ENCODE measurements around the gene NXPE4.

Gene NXPE4

DNA sequence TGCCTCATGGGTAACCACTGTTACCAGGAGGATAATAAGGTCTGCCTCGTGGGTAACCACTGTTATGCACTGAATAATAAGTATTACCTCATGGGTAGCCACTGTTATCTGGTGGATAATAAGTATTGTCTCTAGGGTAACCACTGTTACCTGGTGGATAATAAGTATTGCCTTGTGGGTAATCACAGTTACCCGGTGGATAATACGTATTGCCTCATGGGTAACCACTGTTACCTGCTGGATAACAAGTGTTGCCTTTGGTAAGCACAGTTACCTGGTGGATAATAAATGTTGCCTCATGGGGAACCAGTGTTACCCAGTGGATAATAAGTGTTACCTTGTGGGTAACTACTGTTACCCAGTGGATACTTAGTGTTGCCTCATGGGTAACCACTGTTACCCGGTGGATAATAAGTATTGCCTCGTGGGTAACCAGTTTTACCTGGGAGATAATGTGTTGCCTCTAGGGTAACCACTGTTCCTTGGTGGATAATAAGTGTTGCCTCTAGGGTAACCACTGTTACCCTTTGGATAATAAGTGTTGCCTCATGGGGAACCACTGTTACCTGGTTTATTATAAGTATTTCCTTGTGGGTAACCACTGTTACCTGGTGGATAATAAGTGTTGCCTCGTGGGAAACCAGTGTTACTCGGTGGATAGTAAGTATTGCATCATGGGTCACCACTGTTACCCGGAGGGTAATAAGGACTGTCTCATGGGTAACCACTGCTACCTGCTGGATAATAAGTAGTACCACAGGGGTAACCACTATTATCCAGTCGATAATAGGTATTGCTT, 10.6 kb upstream of the NXPE4 start:
- Histone ChIP-seq H3K9ac (ENCODE audit: low read length) (no peak overlapping the region), H3K79me2 (ENCODE audit: insufficient read depth, low read length) (no peaks in the 10 kb centered on the region), H3K27me3 (ENCODE audit: insufficient read depth, low read length) (no peaks in the 10 kb centered on the region), H3K4me3 (ENCODE audit: low read depth, low read length, poor library complexity, severe bottlenecking) (no peak overlapping the region), H3K36me3 (ENCODE audit: insufficient read depth, low read length) (no peaks in the 10 kb centered on the region), H4K20me1 (ENCODE audit: insufficient read depth, low read length) (no peaks in the 10 kb centered on the region), H3K27ac (ENCODE audit: low read depth, low read length, poor library complexity, severe bottlenecking) (no peak overlapping the region), H2AFZ (ENCODE audit: low read length) (no peak overlapping the region), H3K9me2 (ENCODE audit: low read depth, low read length) (no peaks in the 10 kb centered on the region), H3F3A (ENCODE audit: insufficient read depth, low read length) (no peaks in the 10 kb centered on the region), H3K9me3 (ENCODE audit: low read length) (no peaks in the 10 kb centered on the region), H3K4me2 (ENCODE audit: low read length) (no peak overlapping the region), H3K4me1 (ENCODE audit: insufficient read depth, low read length, severe bottlenecking) (no peaks in the 10 kb centered on the region)
- TF ChIP-seq, protein P1, sequence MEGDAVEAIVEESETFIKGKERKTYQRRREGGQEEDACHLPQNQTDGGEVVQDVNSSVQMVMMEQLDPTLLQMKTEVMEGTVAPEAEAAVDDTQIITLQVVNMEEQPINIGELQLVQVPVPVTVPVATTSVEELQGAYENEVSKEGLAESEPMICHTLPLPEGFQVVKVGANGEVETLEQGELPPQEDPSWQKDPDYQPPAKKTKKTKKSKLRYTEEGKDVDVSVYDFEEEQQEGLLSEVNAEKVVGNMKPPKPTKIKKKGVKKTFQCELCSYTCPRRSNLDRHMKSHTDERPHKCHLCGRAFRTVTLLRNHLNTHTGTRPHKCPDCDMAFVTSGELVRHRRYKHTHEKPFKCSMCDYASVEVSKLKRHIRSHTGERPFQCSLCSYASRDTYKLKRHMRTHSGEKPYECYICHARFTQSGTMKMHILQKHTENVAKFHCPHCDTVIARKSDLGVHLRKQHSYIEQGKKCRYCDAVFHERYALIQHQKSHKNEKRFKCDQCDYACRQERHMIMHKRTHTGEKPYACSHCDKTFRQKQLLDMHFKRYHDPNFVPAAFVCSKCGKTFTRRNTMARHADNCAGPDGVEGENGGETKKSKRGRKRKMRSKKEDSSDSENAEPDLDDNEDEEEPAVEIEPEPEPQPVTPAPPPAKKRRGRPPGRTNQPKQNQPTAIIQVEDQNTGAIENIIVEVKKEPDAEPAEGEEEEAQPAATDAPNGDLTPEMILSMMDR (IDR thresholded peaks at IDR 0.05; ENCODE audit: low read length): no peak
- no peak for TF ChIP-seq EZH2 (IDR thresholded peaks at IDR 0.05; ENCODE audit: borderline replicate concordance, low read length)

DNA sequence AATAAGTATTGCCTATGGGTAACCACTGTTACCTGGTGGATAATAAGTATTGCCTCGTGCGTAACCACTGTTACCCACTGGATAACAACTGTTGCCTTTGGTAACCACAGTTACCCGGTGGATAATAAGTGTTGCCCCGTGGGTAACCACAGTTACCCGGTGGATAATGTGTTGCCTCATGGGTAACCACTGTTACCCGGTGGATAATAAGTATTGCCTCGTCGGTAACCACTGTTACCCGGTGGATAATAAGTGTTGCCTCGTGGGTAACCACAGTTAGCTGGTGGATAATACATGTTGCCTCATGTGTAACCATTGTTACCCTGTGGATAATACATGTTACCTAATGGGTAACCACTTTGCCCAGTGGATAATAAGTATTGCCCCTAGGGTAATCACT, 9.8 kb upstream of the NXPE4 start:
- H3K27me3 ChIP-seq (ENCODE audit: insufficient read depth, low read length): no peaks in the 10 kb centered on the region
- H3K4me1 ChIP-seq (ENCODE audit: insufficient read depth, low read length, severe bottlenecking): no peaks in the 10 kb centered on the region
- no peaks in the 10 kb centered on the region for H3F3A ChIP-seq (ENCODE audit: insufficient read depth, low read length)
- no peaks in the 10 kb centered on the region for H3K9me2 ChIP-seq (ENCODE audit: low read depth, low read length)
- H3K4me3 ChIP-seq (ENCODE audit: low read depth, low read length, poor library complexity, severe bottlenecking): no peak overlapping the region
- no peak for TF ChIP-seq EZH2 (IDR thresholded peaks at IDR 0.05; ENCODE audit: borderline replicate concordance, low read length)
- TF ChIP-seq, protein P1 (IDR thresholded peaks at IDR 0.05; ENCODE audit: low read length): no peak
- no peak overlapping the region for H2AFZ ChIP-seq (ENCODE audit: low read length)
- H3K9ac ChIP-seq (ENCODE audit: low read length): no peak overlapping the region
- H3K4me2 ChIP-seq (ENCODE audit: low read length): no peak overlapping the region
- H3K27ac ChIP-seq (ENCODE audit: low read depth, low read length, poor library complexity, severe bottlenecking): no peak overlapping the region
- H3K9me3 ChIP-seq (ENCODE audit: low read length): no peaks in the 10 kb centered on the region
- H3K36me3 ChIP-seq (ENCODE audit: insufficient read depth, low read length): no peaks in the 10 kb centered on the region
- H4K20me1 ChIP-seq (ENCODE audit: insufficient read depth, low read length): no peaks in the 10 kb centered on the region
- H3K79me2 ChIP-seq (ENCODE audit: insufficient read depth, low read length): no peaks in the 10 kb centered on the region

DNA sequence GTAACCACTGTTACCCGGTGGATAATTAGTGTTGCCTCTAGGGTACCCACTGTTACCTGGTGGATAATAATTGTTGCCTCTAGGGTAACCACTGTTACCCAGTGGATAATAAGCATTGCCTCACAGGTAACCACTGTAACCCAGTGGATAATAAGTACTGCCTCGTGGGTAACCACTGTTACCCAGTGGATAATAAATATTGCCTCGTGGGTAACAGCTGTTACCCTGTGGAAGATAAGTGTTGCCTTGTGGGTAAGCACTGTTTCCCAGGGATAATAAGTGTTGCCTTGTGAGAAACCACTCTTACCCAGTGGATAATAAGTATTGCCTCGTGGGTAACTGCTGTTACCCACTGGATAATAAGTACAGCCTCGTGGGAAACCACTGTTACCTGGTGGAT, 9.3 kb upstream of the NXPE4 start:
- Histone ChIP-seq H3F3A (ENCODE audit: insufficient read depth, low read length) (no peaks in the 10 kb centered on the region), H3K79me2 (ENCODE audit: insufficient read depth, low read length) (no peaks in the 10 kb centered on the region), H3K4me1 (ENCODE audit: insufficient read depth, low read length, severe bottlenecking) (no peaks in the 10 kb centered on the region), H3K4me3 (ENCODE audit: low read depth, low read length, poor library complexity, severe bottlenecking) (no peak overlapping the region), H3K36me3 (ENCODE audit: insufficient read depth, low read length) (no peaks in the 10 kb centered on the region), H3K27ac (ENCODE audit: low read depth, low read length, poor library complexity, severe bottlenecking) (no peak overlapping the region), H3K27me3 (ENCODE audit: insufficient read depth, low read length) (no peaks in the 10 kb centered on the region), H3K9ac (ENCODE audit: low read length) (no peak overlapping the region), H4K20me1 (ENCODE audit: insufficient read depth, low read length) (no peaks in the 10 kb centered on the region), H3K9me2 (ENCODE audit: low read depth, low read length) (no peaks in the 10 kb centered on the region), H2AFZ (ENCODE audit: low read length) (no peak overlapping the region), H3K4me2 (ENCODE audit: low read length) (no peak overlapping the region), H3K9me3 (ENCODE audit: low read length) (no peaks in the 10 kb centered on the region)
- TF ChIP-seq, protein P1 (IDR thresholded peaks at IDR 0.05; ENCODE audit: low read length): no peak
- TF ChIP-seq EZH2 (IDR thresholded peaks at IDR 0.05; ENCODE audit: borderline replicate concordance, low read length): no peak

Data from OCI-LY1 (cell line).